ENCODE measurements around the gene PLA2G15.

DNA sequence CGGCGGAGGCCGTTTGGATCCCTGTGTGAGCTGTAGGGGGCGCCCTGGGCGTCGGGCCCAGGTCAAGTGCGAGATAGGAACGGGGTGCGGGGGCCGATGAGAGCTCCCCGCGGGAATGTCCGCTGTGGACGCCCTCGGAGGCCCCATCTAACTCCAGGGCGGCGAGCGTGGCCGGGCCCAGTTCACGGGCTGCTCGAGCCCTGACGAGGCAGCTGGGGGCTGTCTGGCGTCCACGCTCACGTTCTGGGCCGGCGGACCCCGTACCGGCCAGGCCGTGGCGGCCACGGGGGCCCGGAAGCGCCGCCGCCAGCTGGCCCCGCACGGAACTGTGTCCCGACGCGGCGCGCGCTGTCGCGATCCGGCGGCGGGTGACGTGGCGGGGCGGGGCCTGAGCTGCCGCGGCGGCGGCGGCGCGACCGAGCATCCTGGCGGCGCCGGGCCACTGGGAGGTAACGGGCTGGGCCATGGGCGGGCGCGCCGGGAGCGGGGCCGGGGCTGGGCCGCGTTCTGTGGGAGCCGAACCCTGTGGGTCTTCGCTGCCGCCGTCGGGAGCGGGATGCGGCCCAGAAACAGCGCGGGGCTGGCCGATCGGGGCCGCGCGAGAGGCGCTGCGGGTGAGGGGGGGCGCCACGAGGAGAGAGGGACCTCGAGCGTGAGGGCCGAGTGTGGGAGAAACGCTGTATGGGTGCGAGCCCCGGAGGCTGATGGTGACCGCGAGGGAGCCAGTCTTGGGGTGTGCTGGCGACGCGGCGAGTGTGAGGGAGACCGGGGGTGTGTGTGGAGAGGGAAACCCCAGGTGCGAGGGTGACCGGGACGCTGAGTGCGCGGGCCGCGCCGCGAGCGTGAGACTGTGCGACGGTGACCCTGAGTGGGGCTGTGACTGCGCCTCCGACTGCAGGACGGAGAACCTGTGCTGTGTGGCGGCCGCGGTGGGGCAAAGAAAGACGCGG is 19.2 kb downstream of the PLA2G15 start, which contains the start of gene SLC7A6:
- TF ChIP-seq EZH2 (IDR thresholded peaks at IDR 0.05; ENCODE audit: insufficient read depth, poor library complexity, severe bottlenecking) (no peak), EZH2phosphoT487 (IDR thresholded peaks at IDR 0.05; ENCODE audit: insufficient read depth, low read depth) (no peak)

Data from GM23248 (cell line).